ENCODE measurements around the gene PRMT6.

Gene PRMT6

GRCh38 chr1:107095647-107096046 lies 39.2 kb downstream of the PRMT6 start:
- DNase-seq, result no peak

GRCh38 chr1:107096690-107097089 lies 40.2 kb downstream of the PRMT6 start:
- DNase-seq, result no peak

- no peak for DNase-seq
Observed at GRCh38 chr1:107098961-107099360, 42.5 kb downstream of the PRMT6 start.

- DNase-seq, result no peak
Observed at GRCh38 chr1:107100331-107100984, 44.0 kb downstream of the PRMT6 start.

- no peak for DNase-seq
Observed at GRCh38 chr1:107105914-107106313, 49.4 kb downstream of the PRMT6 start.

Measured in stimulated activated CD4-positive, alpha-beta T cell treated with anti-CD3 and anti-CD28 coated beads, Interleukin-2, amount 100 ng/mL, for 24 hours (primary cell).